ENCODE data around the gene PTPRJ.

DNA sequence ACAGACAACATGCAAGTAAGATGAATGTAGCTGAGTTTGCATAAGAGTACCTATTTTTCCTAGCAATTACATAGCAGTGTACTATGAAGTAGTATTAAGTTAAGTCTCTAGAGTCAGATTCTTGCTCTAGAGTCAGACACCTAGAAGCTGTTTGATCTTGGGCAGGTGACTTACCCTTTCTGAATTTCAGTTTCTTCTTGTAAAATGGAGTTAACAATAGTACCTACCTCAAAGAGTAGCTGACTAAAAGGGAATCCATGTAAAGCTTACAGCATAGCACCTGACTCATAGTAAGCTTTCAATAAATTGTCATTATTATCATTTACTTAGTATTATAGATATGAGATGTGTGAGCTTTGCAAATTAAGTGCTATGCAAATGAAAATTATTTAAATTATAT lies 47.8 kb upstream of the PTPRJ start:
- TF ChIP-seq, protein P1, sequence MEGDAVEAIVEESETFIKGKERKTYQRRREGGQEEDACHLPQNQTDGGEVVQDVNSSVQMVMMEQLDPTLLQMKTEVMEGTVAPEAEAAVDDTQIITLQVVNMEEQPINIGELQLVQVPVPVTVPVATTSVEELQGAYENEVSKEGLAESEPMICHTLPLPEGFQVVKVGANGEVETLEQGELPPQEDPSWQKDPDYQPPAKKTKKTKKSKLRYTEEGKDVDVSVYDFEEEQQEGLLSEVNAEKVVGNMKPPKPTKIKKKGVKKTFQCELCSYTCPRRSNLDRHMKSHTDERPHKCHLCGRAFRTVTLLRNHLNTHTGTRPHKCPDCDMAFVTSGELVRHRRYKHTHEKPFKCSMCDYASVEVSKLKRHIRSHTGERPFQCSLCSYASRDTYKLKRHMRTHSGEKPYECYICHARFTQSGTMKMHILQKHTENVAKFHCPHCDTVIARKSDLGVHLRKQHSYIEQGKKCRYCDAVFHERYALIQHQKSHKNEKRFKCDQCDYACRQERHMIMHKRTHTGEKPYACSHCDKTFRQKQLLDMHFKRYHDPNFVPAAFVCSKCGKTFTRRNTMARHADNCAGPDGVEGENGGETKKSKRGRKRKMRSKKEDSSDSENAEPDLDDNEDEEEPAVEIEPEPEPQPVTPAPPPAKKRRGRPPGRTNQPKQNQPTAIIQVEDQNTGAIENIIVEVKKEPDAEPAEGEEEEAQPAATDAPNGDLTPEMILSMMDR (optimal IDR thresholded peaks at IDR 0.05 in 1 of 3, IDR thresholded peaks at IDR 0.05 in 1 of 3, conservative IDR thresholded peaks at IDR 0.05 in 1 of 3; ENCODE audit: extremely low read depth in 1 of 3, insufficient read depth in 2 of 3, low read length in 3 of 3), result no peak
- no peak for TF ChIP-seq EZH2 (IDR thresholded peaks at IDR 0.05; ENCODE audit: low read length)
